HepG2 (cell line): ENCODE measurements around the gene RBCK1. TPM values are rescaled to one million over a fixed set of nuclear protein-coding genes. Genes with fewer than 3 reads are reported as not detected.

Source experiments
- HMGA1 ChIP-seq: sonication (generic); formaldehyde crosslinking; conservative IDR thresholded peaks from 2 replicates; pipeline ENCODE4 v1.4.0; 2020; ENCODE audit warnings: missing genetic modification reagents
- HNRNPL ChIP-seq: fragments of 200-400 bp; formaldehyde crosslinking; IDR thresholded peaks from 2 replicates; pipeline ENCODE4 v1.6.1; 2017; ENCODE audit warnings: mild to moderate bottlenecking, low read depth, low read length
- HOXD1 ChIP-seq: sonication (generic); formaldehyde crosslinking; IDR thresholded peaks from 2 replicates; pipeline ENCODE4 v1.5.0; 2020; ENCODE audit warnings: missing genetic modification reagents
- MLLT10 ChIP-seq: sonication (generic); formaldehyde crosslinking; IDR thresholded peaks from 2 replicates; pipeline ENCODE4 v1.4.0; 2020; ENCODE audit warnings: missing genetic modification reagents
- MXD4 ChIP-seq: IDR thresholded peaks from 2 replicates; pipeline ENCODE4 v1.6.1; 2016; ENCODE audit warnings: mild to moderate bottlenecking, missing biosample characterization, missing genetic modification reagents
- NBN ChIP-seq: fragments of 450-650 bp; conservative IDR thresholded peaks from 2 replicates; pipeline ENCODE4 v1.6.1; 2017
- PHF21A ChIP-seq: sonication (generic); formaldehyde crosslinking; IDR thresholded peaks from 2 replicates; pipeline ENCODE4 v1.5.0; 2020; ENCODE audit warnings: mild to moderate bottlenecking, missing genetic modification reagents
- PRPF4 ChIP-seq: fragments of 200-400 bp; formaldehyde crosslinking; IDR thresholded peaks from 2 replicates; pipeline ENCODE4 v1.6.1; 2016; ENCODE audit warnings: low read length, low read depth; ENCODE audit not compliant: poor library complexity, severe bottlenecking
- RARA ChIP-seq: IDR thresholded peaks from 2 replicates; pipeline ENCODE4 v1.6.1; 2016; ENCODE audit warnings: missing genetic modification reagents, missing compliant biosample characterization
- RCOR2 ChIP-seq: IDR thresholded peaks from 2 replicates; pipeline ENCODE4 v1.6.1; 2016; ENCODE audit warnings: missing biosample characterization, missing genetic modification reagents
- ZNF317 ChIP-seq: sonication (generic); formaldehyde crosslinking; IDR thresholded peaks from 2 replicates; pipeline ENCODE4 v1.5.0; 2020; ENCODE audit warnings: mild to moderate bottlenecking, missing genetic modification reagents
- ZNF329 ChIP-seq: sonication (generic); formaldehyde crosslinking; IDR thresholded peaks from 2 replicates; pipeline ENCODE4 v1.9.0; 2021; ENCODE audit warnings: low read depth, mild to moderate bottlenecking, missing genetic modification reagents
- ZNF343 ChIP-seq: sonication (generic); formaldehyde crosslinking; IDR thresholded peaks from 2 replicates; pipeline ENCODE4 v1.4.0; 2020; ENCODE audit warnings: mild to moderate bottlenecking, missing genetic modification reagents
- ZNF430 ChIP-seq: sonication (generic); formaldehyde crosslinking; IDR thresholded peaks from 2 replicates; pipeline ENCODE4 v1.9.0; 2021; ENCODE audit warnings: mild to moderate bottlenecking, missing genetic modification reagents
- polyA plus RNA-seq, 8 experiments: library from polyadenylated mRNA; depleted of rRNA in 3 of 8; stranded (reverse) in 7 of 8; unstranded in 1 of 8; fragments of >200 nt; fragmentation: Illumina TruSeq in 4 of 8; extraction: Trizol in 4 of 8; gene quantifications; 2 replicates each; pipeline versions ENCODE4 v1.2.1 to v1.2.3, GENCODE V29; 2011 to 2016; ENCODE audit warnings: low read depth in 4 of 8, missing spikeins in 1 of 8, mixed read lengths in 1 of 8; ENCODE audit not compliant: insufficient read depth in 1 of 8
- total RNA-seq, 5 experiments: library from RNA; depleted of rRNA; stranded (reverse); fragments of >200 nt; fragmentation: Illumina TruSeq; extraction: Trizol; gene quantifications; 2 replicates each; pipeline ENCODE4 v1.2.3, GENCODE V29; 2016; ENCODE audit warnings: low read depth in 1 of 5
- TF ChIP-seq, protein P1 (sequence below): sonication (generic); formaldehyde crosslinking; IDR thresholded peaks from 2 replicates; pipeline ENCODE4 v1.8.0; 2023; ENCODE audit warnings: mild to moderate bottlenecking, missing genetic modification reagents
- TF ChIP-seq, protein P2 (sequence below): sonication (generic); formaldehyde crosslinking; IDR thresholded peaks from 2 replicates; pipeline ENCODE4 v1.5.0; 2020; ENCODE audit warnings: mild to moderate bottlenecking, missing genetic modification reagents
- TF ChIP-seq, protein P3 (sequence below): sonication (generic); formaldehyde crosslinking; IDR thresholded peaks from 2 replicates; pipeline ENCODE4 v1.8.1; 2022; ENCODE audit warnings: low read depth, mild to moderate bottlenecking, missing genetic modification reagents
- TF ChIP-seq, protein P4 (sequence below): sonication (generic); formaldehyde crosslinking; conservative IDR thresholded peaks from 2 replicates; pipeline ENCODE4 v1.4.0; 2020; ENCODE audit warnings: missing genetic modification reagents
- TF ChIP-seq, protein P5 (sequence below): sonication (generic); formaldehyde crosslinking; IDR thresholded peaks from 2 replicates; pipeline ENCODE4 v1.8.0; 2022; ENCODE audit warnings: mild to moderate bottlenecking, missing genetic modification reagents, borderline replicate concordance
- TF ChIP-seq, protein P6 (sequence below): sonication (generic); formaldehyde crosslinking; IDR thresholded peaks from 2 replicates; pipeline ENCODE4 v1.8.1; 2023; ENCODE audit warnings: mild to moderate bottlenecking, inconsistent platforms, moderate library complexity, missing genetic modification reagents, borderline replicate concordance

Gene RBCK1
- total and polyA plus RNA-seq, 2 of the 13 experiments (the other 11 are each of a cell fraction or from before 2014, with no cell fraction given) = 149 to 215 TPM

DNA sequence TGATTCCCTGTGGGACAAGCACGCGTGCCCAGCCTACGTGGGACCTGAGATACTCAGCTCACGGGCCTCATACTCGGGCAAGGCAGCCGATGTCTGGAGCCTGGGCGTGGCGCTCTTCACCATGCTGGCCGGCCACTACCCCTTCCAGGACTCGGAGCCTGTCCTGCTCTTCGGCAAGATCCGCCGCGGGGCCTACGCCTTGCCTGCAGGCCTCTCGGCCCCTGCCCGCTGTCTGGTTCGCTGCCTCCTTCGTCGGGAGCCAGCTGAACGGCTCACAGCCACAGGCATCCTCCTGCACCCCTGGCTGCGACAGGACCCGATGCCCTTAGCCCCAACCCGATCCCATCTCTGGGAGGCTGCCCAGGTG, 11.9 kb upstream of the RBCK1 start (continued):
- TF ChIP-seq ZNF317 (CRISPR knock-in tag) = no peak
- no peak for TF ChIP-seq PHF21A (CRISPR knock-in tag)
- TF ChIP-seq, protein P1, sequence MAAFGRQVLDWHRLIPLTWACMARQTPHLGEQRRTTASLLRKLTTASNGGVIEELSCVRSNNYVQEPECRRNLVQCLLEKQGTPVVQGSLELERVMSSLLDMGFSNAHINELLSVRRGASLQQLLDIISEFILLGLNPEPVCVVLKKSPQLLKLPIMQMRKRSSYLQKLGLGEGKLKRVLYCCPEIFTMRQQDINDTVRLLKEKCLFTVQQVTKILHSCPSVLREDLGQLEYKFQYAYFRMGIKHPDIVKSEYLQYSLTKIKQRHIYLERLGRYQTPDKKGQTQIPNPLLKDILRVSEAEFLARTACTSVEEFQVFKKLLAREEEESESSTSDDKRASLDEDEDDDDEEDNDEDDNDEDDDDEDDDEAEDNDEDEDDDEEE (CRISPR knock-in tag) = no peak; the same call in 1 of the 2 replicates
- TF ChIP-seq RARA (CRISPR knock-in tag) = no peak
- no peak for TF ChIP-seq MXD4 (CRISPR knock-in tag)
- no peak for TF ChIP-seq ZNF343 (CRISPR knock-in tag)
- TF ChIP-seq HNRNPL = no peak
- no peak for TF ChIP-seq HOXD1 (CRISPR knock-in tag)
- TF ChIP-seq RCOR2 (CRISPR knock-in tag) = no peak
- TF ChIP-seq ZNF329 (CRISPR knock-in tag) = no peak
- TF ChIP-seq, protein P2, sequence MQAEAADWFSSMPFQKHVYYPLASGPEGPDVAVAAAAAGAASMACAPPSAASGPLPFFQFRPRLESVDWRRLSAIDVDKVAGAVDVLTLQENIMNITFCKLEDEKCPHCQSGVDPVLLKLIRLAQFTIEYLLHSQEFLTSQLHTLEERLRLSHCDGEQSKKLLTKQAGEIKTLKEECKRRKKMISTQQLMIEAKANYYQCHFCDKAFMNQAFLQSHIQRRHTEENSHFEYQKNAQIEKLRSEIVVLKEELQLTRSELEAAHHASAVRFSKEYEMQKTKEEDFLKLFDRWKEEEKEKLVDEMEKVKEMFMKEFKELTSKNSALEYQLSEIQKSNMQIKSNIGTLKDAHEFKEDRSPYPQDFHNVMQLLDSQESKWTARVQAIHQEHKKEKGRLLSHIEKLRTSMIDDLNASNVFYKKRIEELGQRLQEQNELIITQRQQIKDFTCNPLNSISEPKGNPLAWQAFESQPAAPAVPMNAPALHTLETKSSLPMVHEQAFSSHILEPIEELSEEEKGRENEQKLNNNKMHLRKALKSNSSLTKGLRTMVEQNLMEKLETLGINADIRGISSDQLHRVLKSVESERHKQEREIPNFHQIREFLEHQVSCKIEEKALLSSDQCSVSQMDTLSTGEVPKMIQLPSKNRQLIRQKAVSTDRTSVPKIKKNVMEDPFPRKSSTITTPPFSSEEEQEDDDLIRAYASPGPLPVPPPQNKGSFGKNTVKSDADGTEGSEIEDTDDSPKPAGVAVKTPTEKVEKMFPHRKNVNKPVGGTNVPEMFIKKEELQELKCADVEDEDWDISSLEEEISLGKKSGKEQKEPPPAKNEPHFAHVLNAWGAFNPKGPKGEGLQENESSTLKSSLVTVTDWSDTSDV (CRISPR knock-in tag) = 0 out of 2 replicates have a peak, but pooled peaks have one; percentile 14
- no peak; the same call in 1 of the 2 replicates for TF ChIP-seq ZNF430 (CRISPR knock-in tag)
- TF ChIP-seq, protein P3, sequence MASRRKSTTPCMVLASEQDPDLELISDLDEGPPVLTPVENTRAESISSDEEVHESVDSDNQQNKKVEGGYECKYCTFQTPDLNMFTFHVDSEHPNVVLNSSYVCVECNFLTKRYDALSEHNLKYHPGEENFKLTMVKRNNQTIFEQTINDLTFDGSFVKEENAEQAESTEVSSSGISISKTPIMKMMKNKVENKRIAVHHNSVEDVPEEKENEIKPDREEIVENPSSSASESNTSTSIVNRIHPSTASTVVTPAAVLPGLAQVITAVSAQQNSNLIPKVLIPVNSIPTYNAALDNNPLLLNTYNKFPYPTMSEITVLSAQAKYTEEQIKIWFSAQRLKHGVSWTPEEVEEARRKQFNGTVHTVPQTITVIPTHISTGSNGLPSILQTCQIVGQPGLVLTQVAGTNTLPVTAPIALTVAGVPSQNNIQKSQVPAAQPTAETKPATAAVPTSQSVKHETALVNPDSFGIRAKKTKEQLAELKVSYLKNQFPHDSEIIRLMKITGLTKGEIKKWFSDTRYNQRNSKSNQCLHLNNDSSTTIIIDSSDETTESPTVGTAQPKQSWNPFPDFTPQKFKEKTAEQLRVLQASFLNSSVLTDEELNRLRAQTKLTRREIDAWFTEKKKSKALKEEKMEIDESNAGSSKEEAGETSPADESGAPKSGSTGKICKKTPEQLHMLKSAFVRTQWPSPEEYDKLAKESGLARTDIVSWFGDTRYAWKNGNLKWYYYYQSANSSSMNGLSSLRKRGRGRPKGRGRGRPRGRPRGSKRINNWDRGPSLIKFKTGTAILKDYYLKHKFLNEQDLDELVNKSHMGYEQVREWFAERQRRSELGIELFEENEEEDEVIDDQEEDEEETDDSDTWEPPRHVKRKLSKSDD = 0 out of 2 replicates have a peak, but pooled peaks have one; percentile 15
- peak; percentile 89 for TF ChIP-seq PRPF4
- TF ChIP-seq, protein P4, sequence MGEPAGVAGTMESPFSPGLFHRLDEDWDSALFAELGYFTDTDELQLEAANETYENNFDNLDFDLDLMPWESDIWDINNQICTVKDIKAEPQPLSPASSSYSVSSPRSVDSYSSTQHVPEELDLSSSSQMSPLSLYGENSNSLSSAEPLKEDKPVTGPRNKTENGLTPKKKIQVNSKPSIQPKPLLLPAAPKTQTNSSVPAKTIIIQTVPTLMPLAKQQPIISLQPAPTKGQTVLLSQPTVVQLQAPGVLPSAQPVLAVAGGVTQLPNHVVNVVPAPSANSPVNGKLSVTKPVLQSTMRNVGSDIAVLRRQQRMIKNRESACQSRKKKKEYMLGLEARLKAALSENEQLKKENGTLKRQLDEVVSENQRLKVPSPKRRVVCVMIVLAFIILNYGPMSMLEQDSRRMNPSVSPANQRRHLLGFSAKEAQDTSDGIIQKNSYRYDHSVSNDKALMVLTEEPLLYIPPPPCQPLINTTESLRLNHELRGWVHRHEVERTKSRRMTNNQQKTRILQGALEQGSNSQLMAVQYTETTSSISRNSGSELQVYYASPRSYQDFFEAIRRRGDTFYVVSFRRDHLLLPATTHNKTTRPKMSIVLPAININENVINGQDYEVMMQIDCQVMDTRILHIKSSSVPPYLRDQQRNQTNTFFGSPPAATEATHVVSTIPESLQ (CRISPR knock-in tag) = no peak
- TF ChIP-seq, protein P5, sequence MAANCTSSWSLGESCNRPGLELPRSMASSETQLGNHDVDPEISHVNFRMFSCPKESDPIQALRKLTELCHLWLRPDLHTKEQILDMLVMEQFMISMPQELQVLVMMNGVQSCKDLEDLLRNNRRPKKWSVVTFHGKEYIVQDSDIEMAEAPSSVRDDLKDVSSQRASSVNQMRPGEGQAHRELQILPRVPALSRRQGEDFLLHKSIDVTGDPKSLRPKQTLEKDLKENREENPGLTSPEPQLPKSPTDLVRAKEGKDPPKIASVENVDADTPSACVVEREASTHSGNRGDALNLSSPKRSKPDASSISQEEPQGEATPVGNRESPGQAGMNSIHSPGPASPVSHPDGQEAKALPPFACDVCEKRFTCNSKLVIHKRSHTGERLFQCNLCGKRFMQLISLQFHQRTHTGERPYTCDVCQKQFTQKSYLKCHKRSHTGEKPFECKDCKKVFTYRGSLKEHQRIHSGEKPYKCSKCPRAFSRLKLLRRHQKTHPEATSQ (CRISPR knock-in tag) = no peak
- TF ChIP-seq, protein P6, sequence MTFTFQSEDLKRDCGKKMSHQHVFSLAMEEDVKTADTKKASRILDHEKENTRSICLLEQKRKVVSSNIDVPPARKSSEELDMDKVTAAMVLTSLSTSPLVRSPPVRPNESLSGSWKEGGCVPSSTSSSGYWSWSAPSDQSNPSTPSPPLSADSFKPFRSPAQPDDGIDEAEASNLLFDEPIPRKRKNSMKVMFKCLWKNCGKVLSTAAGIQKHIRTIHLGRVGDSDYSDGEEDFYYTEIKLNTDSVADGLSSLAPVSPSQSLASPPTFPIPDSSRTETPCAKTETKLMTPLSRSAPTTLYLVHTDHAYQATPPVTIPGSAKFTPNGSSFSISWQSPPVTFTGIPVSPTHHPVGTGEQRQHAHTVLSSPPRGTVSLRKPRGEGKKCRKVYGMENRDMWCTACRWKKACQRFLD (CRISPR knock-in tag) = no peak; the same call in 1 of the 2 replicates
- no peak for TF ChIP-seq MLLT10 (CRISPR knock-in tag)
- no peak for TF ChIP-seq HMGA1 (CRISPR knock-in tag)
- no peak for TF ChIP-seq NBN
